Brain microvascular endothelial cell (primary cell): Measurements from ENCODE around the gene CHRNA5.
"Not testable (repeated sequence)": the region's sequence is repeated elsewhere in the genome, so short reads cannot be mapped to it uniquely, and the experiment has no call there.

Experiments
- DNase-seq: peaks from one replicate; pipeline ENCODE4 v3.0.0-alpha.2; 2020
- H3K27ac ChIP-seq: fragments of 250-450 bp; sonication (Bioruptor Pico); 2 replicates; pipeline ENCODE4 v1.5.1; 2020; ENCODE audit warnings: mild to moderate bottlenecking, moderate library complexity
- H3K27me3 ChIP-seq: fragments of 250-450 bp; sonication (Bioruptor Pico); replicated peaks from 2 replicates; pipeline ENCODE4 v1.5.1; 2020; ENCODE audit warnings: mild to moderate bottlenecking
- H3K36me3 ChIP-seq: fragments of 250-450 bp; sonication (Bioruptor Pico); replicated peaks from 2 replicates; pipeline ENCODE4 v1.5.1; 2020; ENCODE audit warnings: mild to moderate bottlenecking
- H3K4me3 ChIP-seq: 2 replicates; pipeline ENCODE4 v1.5.1; 2011; ENCODE audit warnings: low read depth, mild to moderate bottlenecking, control low read depth, low read length, moderate library complexity
- in situ Hi-C: cut with HindIII; loops from 2 replicates; pipeline ENCODE4 v1.10.0; 2017; ENCODE audit warnings: low sequenced_read_pairs, low pct_ligation_motif_present
- TF ChIP-seq, protein P1 (sequence below): IDR thresholded peaks from 2 replicates; pipeline ENCODE4 v1.5.1; 2011; ENCODE audit warnings: low read depth, mild to moderate bottlenecking, moderate library complexity, low read length, control low read depth, inconsistent platforms; ENCODE audit errors: missing control alignments

CHRNA5 gene

DNA sequence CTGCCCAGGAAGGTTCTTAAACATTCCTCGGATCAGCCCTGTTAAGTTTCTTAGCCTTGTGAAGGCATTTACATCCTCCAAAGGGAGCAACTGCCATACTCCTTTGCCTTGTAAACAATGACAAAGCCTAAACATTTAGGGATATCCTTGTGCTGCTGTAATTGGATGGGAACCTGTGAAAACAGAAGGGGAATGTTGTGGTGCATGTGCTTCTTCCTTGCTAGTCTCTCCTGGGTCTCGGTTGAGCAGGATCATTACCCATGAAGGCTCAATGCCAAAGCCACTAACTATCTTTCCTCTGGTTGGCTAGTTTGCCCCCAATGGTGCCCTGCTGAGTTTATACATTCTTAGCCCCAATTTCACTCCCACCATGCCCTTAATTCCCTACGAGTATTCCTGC, 38.1 kb downstream of the CHRNA5 start:
- no peak for DNase-seq
- in situ Hi-C loops = no loop called here
- H3K4me3 ChIP-seq = no peak overlapping the region
- TF ChIP-seq, protein P1, sequence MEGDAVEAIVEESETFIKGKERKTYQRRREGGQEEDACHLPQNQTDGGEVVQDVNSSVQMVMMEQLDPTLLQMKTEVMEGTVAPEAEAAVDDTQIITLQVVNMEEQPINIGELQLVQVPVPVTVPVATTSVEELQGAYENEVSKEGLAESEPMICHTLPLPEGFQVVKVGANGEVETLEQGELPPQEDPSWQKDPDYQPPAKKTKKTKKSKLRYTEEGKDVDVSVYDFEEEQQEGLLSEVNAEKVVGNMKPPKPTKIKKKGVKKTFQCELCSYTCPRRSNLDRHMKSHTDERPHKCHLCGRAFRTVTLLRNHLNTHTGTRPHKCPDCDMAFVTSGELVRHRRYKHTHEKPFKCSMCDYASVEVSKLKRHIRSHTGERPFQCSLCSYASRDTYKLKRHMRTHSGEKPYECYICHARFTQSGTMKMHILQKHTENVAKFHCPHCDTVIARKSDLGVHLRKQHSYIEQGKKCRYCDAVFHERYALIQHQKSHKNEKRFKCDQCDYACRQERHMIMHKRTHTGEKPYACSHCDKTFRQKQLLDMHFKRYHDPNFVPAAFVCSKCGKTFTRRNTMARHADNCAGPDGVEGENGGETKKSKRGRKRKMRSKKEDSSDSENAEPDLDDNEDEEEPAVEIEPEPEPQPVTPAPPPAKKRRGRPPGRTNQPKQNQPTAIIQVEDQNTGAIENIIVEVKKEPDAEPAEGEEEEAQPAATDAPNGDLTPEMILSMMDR = no peak
- H3K27me3 ChIP-seq = no peaks in the 10 kb centered on the region
- no peak overlapping the region for H3K27ac ChIP-seq
- no peaks in the 10 kb centered on the region for H3K36me3 ChIP-seq

- TF ChIP-seq, protein P1 = no peak
- H3K36me3 ChIP-seq = no peaks in the 10 kb centered on the region
- DNase-seq = no peak
- no peak overlapping the region for H3K27ac ChIP-seq
- in situ Hi-C loops = no loop called here
- H3K27me3 ChIP-seq = no peaks in the 10 kb centered on the region
- H3K4me3 ChIP-seq = no peak overlapping the region
Measured at GRCh38 chr15:78604420-78604819, 39.1 kb downstream of the CHRNA5 start.

GRCh38 chr15:78605201-78605600, 39.9 kb downstream of the CHRNA5 start:
- no peak for DNase-seq
- Histone ChIP-seq H3K36me3 (no peaks in the 10 kb centered on the region), H3K27me3 (peaks cover 2% of the 10 kb centered on the region), H3K4me3 (no peak overlapping the region), H3K27ac (no peak overlapping the region)
- in situ Hi-C loops = no loop called here
- TF ChIP-seq, protein P1 = no peak

DNA sequence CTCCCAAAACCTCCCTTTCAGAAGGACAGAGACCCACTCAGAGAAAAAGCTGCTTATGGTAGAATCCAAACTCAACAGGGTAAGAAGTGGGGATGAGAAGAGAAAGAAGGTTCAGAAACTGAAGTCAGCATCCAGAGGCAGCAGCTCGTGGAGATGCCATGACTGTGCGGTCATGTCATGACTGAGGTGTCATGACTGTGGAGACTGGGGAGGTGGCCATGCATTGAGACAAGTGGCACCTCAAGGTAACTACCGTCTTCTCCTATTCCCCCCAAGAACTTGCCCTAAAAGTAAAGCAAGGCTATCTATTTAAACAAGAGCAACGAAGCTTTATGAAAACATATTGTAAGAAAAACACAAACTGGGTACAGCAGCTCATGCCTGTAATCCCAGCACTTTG, 40.4 kb downstream of the CHRNA5 start:
- no peak for DNase-seq
- H3K27me3 ChIP-seq = peaks cover 2% of the 10 kb centered on the region
- H3K27ac ChIP-seq = no peak overlapping the region
- TF ChIP-seq, protein P1 = no peak
- no peaks in the 10 kb centered on the region for H3K36me3 ChIP-seq
- in situ Hi-C loops = no loop called here
- H3K4me3 ChIP-seq = no peak overlapping the region

- H3K36me3 ChIP-seq, in situ Hi-C loops, DNase-seq, H3K4me3 ChIP-seq, H3K27me3 ChIP-seq, H3K27ac ChIP-seq: not testable (repeated sequence)
Measured at GRCh38 chr15:78609551-78609950, 44.2 kb downstream of the CHRNA5 start.

DNA sequence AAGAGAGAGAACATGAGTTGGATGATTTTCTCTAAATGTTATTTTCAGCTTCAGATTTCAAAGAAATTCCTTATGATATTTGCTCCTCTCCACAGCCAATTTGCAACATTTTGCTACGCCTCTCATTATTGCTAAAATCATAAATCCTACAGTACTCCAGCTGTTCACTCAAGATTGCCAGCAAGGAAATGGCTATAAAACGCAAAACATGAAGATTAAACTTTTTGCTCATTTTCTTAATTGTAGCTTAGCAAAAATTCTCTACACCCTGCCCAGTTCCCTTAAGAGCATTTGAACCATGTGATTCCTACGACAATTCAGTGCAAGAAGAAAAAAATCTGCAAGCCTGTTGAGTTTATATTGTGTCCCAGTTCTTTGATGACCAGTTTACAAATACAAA, 48.7 kb downstream of the CHRNA5 start:
- Histone ChIP-seq H3K4me3 (no peak overlapping the region), H3K27me3 (peaks cover 4% of the 10 kb centered on the region), H3K27ac (no peak overlapping the region), H3K36me3 (no peaks in the 10 kb centered on the region)
- DNase-seq = no peak
- TF ChIP-seq, protein P1 = no peak
- in situ Hi-C loops = no loop called here

DNA sequence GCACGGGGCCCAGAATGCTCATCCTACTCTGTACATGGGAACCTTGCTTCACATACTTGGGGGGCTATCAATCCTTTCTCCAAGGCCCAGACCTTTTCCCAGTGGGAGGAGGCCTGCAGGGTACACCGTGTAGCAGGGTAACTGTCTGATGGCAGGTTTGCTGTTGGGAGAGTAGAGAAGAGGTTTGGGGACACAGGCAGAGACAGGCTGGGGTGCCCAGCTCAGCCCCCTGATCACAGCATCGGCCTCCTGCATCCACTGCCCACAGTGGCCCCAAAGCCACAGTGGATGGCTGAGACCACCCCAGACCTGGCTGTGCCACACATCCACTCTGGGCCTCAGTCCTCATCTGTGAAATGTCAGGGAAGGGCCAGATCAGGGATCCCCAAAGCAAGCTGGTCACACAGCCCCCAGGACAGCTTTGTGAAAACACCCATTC, 49.9 kb downstream of the CHRNA5 start:
- Histone ChIP-seq H3K36me3 (no peaks in the 10 kb centered on the region), H3K27ac (no peak overlapping the region), H3K4me3 (no peak overlapping the region), H3K27me3 (peaks cover 14% of the 10 kb centered on the region)
- in situ Hi-C loops = no loop called here
- TF ChIP-seq, protein P1 = no peak
- no peak for DNase-seq
